GM12864 (cell line): Measurements from ENCODE around the gene ACLY.
"Not testable (repeated sequence)": the region's sequence is repeated elsewhere in the genome, so short reads cannot be mapped to it uniquely, and the experiment has no call there.

Experiments used
- DNase-seq: peaks from one replicate; pipeline ENCODE4 v3.0.0-alpha.2; 2011; ENCODE audit warnings: low read depth
- H3K4me3 ChIP-seq: 2 replicates; pipeline ENCODE4 v1.5.1; 2011; ENCODE audit warnings: mild to moderate bottlenecking, low read depth, low read length, control low read depth
- CTCF ChIP-seq: IDR thresholded peaks from 2 replicates; pipeline ENCODE4 v1.5.1; 2011; ENCODE audit warnings: low read depth, mild to moderate bottlenecking, moderate library complexity, low read length, control low read depth, inconsistent platforms; ENCODE audit errors: missing control alignments

Gene ACLY

DNA sequence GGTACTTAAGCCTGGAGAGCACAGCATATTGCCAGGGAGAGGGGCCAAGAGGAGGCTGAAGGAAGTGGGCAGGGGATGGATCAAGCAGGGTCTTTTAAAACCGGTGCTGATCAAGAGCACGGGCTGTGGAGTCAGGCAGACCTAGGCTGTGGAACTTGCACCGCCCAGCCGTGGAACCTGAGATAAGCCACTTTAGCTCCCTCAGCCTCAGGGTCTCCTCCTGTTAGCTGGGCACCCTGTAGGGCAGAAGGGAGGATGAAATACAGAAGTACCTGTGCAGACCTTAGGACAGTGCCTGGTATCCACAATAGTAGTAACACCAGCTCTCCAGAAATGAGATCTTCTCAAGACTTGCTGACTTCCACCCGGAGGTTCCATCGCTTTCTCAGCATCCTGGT, 20.9 kb upstream of the ACLY start:
- no peak overlapping the region for H3K4me3 ChIP-seq
- TF ChIP-seq CTCF: no peak
- no peak for DNase-seq

GRCh38 chr17:41939044-41939692, 20.4 kb upstream of the ACLY start:
- no peak for TF ChIP-seq CTCF
- no peak for DNase-seq
- H3K4me3 ChIP-seq: no peak overlapping the region

DNA sequence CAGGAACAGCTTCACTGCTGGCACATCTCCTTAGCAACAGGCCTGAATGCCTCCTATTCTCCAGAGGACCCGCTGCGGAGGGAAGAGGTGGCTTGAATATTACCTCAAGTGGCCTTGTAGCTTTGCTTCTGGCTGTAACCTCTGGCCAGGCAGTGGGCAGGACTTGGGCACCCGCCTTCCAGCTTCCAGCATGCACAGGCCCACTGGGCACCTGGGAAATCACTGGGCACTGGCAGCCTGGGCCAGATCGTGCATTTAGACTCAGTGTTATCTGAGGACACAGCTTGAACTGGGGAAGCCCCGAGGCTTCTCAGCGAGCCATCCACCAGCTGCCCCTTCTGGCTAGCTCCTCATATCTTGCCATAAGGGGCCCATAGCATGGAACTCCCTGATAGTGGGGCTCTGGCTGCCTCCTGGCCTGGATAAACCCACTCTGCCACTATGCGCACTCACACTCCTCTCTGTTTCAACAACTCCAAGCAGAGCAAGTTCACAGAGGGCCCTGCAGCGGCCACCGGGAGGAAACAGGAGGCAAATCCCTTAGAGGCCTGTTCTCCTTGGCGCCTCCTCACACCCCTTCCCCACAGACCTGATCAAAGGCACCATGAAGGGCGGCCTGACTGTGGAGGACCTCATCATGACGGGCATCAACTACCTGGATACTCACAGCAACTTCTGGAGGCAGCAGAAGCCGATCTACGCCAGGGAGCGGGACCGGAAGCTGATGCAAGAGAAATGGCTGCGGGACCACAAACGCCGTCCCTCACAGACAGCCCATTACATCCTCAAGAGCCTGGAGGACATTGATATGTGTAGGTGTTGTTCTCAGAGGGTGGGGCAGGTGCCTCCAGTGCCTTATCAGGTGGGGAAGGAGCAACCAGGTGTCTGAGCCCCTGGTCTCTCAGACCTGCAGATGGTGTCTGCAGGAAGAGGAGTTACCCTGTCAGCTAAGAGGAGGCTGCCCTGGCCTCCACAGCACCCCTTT, 19.5 kb upstream of the ACLY start:
- no peak for TF ChIP-seq CTCF
- DNase-seq: no peak
- H3K4me3 ChIP-seq: no peak overlapping the region

DNA sequence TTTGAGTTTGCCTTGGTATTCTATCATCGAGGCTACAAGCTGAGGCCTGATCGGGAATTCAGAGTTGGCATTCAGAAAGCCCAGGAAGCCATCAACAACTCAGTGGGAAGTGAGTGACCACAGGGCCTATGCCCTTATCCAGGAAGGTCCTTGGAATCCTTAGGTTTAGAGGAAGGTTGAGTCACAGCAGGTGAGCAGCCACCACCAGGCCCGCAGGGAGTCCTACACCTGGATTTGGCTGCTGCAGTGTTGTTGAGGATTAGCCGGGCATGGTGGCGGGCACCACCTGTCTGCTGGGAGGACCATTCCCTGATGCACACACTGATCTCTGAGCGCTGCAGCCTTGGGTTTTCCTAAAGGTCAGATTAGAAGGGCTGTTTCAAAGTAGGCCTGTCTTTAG, 16.9 kb upstream of the ACLY start:
- no peak overlapping the region for H3K4me3 ChIP-seq
- TF ChIP-seq CTCF: no peak
- DNase-seq: no peak

GRCh38 chr17:41932816-41933389, 14.2 kb upstream of the ACLY start:
- DNase-seq: no peak

GRCh38 chr17:41931715-41932114, 13.0 kb upstream of the ACLY start:
- DNase-seq, H3K4me3 ChIP-seq: not testable (repeated sequence)

More at GRCh38 chr17:41932816-41933389, 14.2 kb upstream of the ACLY start:
- no peak overlapping the region for H3K4me3 ChIP-seq
- TF ChIP-seq CTCF: no peak

- DNase-seq: not testable (repeated sequence)
- peak overlapping the region; percentile 77 for H3K4me3 ChIP-seq
Measured at GRCh38 chr17:41930833-41931156, 12.0 kb upstream of the ACLY start.
